SIG-M5 treated with dmso at 0.1 percent for 504 hours (cell line): ENCODE data around the gene ENTPD6.
A peak's percentile ranks its signal among the peaks of the same experiment; 100 is the strongest.
"Not testable (repeated sequence)": the region's sequence is repeated elsewhere in the genome, so short reads cannot be mapped to it uniquely, and the experiment has no call there.

Source experiments
- DNase-seq: peaks from one replicate; lab custom pipeline; 2025; ENCODE audit not compliant: unreplicated experiment; lab: John Stamatoyannopoulos, UW

ENTPD6 gene

GRCh38 chr20:25222461-25223178 is 27.1 kb downstream of the ENTPD6 start:
- DNase-seq: no peak

- no peak for DNase-seq
These were observed 27.7 kb downstream of the ENTPD6 start for GRCh38 chr20:25223179-25223661.

GRCh38 chr20:25223765-25224720 is 28.5 kb downstream of the ENTPD6 start:
- DNase-seq: no peak

- no peak for DNase-seq
These were observed 29.4 kb downstream of the ENTPD6 start for GRCh38 chr20:25224941-25225340.

GRCh38 chr20:25225642-25226432 is 30.3 kb downstream of the ENTPD6 start:
- DNase-seq: no peak

DNA sequence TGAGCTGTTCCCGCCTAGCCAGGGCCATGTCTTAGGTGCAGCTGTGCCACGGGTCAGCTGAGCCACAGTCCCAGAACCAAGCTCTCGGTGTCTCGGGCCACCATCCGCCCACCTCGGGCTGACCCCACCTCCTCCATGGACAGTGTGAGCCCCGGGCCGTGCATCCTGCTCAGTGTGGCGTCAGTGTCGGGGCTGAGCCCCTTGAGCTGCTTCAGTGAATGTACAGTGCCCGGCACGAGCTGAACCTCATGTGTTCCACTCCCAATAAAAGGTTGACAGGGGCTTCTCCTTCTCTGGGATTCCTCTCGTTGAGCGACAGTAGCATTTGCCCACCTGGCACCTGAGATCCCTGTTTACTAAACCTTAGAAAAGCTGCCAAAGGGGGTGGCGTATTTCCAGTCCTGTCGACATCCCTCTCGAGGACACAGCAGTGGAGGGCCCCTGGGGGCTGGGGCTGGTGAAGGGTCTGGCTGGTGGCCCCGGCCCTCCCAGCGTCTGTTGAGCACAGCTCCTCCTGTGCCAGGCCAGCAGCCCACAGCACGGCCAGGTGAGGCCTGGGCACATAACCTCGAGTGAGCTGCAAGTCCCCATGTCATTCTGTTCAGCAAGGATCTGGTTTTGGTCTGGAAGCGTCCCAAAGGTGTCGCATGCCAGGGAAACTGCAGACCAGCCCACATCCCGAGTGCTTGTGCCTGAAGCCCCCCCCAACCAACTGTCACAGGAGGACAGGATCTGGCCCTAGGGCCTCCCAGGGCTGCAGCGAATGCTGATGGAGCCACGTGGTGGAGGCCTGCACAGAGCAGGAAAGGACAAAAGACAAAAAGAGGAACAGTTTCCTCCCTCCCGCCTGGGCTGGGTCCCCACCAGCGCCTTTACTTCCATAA is 31.2 kb downstream of the ENTPD6 start:
- DNase-seq: no peak

DNA sequence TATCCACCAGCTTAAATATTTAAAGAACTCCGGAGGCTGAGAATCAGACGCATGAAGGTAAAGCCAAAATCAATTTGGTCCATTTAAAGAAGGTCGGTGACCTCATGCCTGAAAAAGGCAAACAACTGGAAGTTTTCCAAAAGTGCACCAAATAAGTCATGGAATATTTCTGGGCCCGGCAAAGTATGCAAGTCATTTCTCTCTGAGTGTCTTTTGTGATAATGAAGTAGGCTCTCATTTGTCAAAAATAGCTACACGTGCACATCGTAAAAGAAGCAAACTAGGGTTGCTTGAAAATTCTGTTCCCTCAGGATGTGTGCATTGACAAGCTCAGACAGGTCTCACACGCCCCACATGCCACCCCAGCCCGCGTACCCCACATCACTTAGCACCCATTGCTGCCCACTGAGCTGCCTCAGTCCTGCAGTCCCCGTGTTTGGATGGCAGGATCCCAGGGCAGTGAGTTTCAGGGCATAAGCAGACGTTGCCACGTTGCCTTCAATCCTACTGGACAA is 31.9 kb downstream of the ENTPD6 start:
- DNase-seq: no peak

DNA sequence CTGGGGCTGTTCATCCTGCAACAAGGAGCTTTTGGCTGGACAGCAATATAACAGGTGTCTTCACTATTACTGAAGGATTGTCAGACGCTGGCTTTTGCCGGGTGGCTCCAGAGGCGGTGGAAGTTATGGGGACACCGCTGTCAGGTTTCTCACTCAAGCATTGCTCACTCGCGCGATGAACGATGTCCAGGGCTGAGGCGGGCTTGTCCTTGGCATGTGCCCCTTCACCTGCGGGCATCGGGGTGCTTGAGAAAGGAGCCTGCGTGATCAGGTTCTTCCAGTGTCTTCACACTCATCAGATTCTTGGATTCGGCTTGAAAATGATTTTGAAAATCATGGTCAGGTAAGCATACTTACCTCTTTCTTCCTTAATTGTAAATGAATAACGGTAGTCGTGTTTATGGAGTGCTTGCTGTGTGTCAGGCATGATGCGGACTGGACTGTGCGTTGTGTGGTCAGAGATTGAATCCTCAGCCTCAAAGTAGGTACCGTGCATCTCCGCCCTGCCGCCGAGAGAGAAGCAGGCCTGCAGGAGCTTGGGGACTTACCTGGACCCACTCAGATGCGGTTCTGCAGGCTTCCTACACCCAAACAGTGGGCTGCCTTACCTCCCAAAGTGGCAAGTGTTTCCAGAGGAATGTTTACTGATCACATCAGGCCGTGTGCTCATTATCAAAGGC is 34.1 kb downstream of the ENTPD6 start:
- DNase-seq: no peak

- no peak for DNase-seq
These were observed 34.8 kb downstream of the ENTPD6 start for GRCh38 chr20:25230166-25230831.

GRCh38 chr20:25233016-25233772 is 37.7 kb downstream of the ENTPD6 start:
- peak; percentile 47 for DNase-seq

- DNase-seq: not testable (repeated sequence)
These were observed 38.7 kb downstream of the ENTPD6 start for GRCh38 chr20:25234009-25234849.

DNA sequence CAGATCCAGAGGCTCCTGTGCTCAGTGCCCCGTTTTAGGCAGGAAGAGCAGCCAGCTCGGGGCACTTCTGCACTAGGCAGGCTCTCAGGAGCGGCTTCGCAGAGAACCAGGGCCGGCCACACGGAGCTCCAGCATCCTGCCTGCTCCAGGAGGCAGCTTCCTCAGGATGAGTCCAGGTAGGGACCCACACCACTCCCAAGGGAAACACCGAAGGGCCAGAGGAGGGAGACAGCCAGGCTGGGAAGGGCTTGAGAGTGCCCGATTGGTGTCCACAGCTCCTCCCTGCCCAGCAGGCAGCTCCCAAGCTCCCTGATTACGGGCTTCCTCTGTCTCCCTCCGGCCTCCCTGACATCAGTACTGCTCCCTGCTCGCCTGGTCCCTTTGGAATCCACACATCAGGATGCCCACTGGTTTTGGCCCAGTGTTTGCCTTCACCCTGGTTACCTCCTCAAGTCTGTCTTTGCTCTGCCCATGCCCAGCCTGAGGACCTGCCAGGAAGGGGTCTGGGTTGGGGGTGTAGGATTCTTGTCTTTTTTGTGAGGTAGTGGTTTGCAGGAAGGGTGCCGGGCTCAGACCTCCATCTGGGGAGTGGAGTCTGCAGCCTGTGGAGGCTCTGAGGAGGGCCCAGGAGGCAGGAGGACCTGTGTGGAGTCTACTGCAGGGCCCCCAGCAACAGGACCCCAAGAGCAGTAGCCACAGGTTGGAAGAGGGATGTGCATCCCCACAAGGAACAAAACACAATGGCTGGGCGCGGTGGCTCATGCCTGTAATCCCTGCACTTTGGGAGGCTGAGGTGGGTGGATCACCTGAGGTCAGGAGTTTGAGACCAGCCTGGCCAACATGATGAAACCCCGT is 41.2 kb downstream of the ENTPD6 start:
- DNase-seq: no peak

GRCh38 chr20:25237610-25238318 is 42.3 kb downstream of the ENTPD6 start:
- DNase-seq: peak; percentile 98

DNA sequence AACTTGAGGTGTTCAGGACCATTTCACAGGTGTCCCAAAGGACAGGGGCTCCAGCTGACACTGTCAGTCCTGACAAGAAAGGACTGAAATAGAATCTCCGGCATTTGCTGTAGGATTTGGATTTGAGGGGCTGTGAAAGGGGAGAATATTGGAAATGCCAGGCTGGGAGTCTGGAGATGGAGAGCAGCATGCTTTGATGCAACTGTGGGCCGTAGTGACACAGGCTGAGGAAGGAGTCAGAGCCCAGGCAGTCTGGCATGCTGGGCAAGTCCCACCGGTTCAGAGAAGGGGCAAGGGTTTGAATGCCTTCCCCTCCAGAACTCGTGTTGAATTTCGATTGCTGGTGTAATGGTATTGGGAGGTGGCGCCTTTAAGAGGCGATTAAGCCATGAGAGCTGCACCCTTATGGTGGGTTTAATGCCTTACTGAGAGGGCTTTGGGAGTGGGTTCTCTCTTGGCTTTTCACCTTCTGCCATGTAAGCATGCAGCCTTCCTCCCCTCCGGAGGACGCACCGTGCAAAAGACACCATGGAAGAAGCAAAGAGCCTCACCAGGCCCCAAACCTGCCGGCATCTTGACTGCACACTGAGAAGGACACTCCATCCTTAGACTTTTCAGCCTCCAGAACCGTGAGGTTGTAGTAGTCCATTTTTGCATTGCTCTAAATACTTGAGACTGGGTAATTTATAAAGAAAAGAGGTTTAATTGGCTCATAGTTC is 43.0 kb downstream of the ENTPD6 start:
- DNase-seq: no peak
